ENCODE results near the gene SNCG. TPM values are rescaled to one million over a fixed set of nuclear protein-coding genes. Genes with fewer than 3 reads are reported as not detected.

Gene SNCG
- total RNA-seq, 1 experiment from 2014 or later = 61.1 TPM

DNA sequence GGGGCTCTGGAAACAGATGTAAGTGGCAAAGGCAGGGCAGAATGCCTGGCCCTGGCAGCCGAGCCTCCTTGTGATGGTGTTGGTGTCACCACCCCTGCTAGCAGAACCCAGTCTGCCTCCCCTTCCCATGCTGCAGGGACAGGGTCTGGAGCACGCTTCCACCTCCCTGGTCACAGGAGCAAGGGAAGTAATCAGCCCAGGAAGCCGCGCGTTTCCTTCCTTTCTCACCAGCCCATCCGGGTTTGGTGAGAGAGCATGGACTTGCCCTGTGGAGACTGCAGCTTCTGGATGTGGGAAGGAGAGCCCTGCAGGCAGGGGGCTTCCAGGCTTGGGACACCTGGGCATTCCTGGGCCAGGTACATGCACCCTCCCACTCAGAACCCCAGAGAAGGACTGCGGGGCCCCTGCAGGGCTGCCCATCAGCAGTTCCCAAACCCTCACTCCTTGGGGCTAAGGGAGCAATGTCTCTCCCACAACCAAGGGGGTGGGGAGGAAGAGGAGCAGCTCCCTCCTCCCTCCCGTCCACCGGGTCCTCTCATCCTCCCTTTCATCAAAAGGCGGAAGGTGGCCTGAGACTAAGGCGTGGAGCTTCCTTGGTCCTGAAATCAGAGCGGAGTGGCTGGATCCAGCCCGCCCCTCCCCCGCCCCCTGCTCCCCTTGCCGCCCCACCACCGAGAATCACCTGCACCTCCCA, 2.8 kb upstream of the SNCG start:
- H3K27me3 ChIP-seq (ENCODE audit: insufficient read depth, low read length) = no peaks in the 10 kb centered on the region
- H3K9me3 ChIP-seq (ENCODE audit: control insufficient read depth in 1 of 2, insufficient read depth in 1 of 2, low read depth in 1 of 2, low read length in 2 of 2) = peaks cover 0 to 4% of the 10 kb centered on the region in 2 experiments; a peak in 1 of 4 replicates
- no peak overlapping the region for H3K4me3 ChIP-seq (replicated peaks in 1 of 2; ENCODE audit: low read depth in 1 of 2, low read length in 2 of 2)
- ChIA-PET CTCF (interaction anchor here (1.9 kb wide), 1 partner anchor 11 kb away, joined by 7 read pairs; no protein-coding TSS in a partner anchor), POLR2A (interaction anchor here (5.7 kb wide), 1 partner anchor 13 kb away, joined by 58 read pairs; the partner anchor contains the start of gene ADIRF), RAD21 (ENCODE audit: low non-redundant PET in 1 of 2, low total read pairs in 2 of 2, uncharacterized antibody in 2 of 2, unreplicated experiment in 2 of 2) (no interaction called here)
- no peaks in the 10 kb centered on the region for H3K9me2 ChIP-seq (ENCODE audit: insufficient read depth)
- H3K79me2 ChIP-seq (ENCODE audit: insufficient read depth, low read length) = peaks cover 8% of the 10 kb centered on the region; the same call in 1 of the 2 replicates
- ATAC-seq (no peak), DNase-seq (ENCODE audit: low read depth, low spot score) (no peak)
- intact Hi-C loops (cut with micrococcal nuclease) = no loop called here
- H3K4me1 ChIP-seq (ENCODE audit: control insufficient read depth in 1 of 2, insufficient read depth in 2 of 2, low read length in 2 of 2) = peaks cover 37 to 63% of the 10 kb centered on the region in 2 experiments
- no TSS peak for BruUV-seq (replicated peaks)
- no peak overlapping the region for H3K9ac ChIP-seq (ENCODE audit: low read length)
- H2AFZ ChIP-seq (ENCODE audit: low read depth, low read length, poor library complexity, severe bottlenecking) = no peak overlapping the region
- H3K27ac ChIP-seq (ENCODE audit: low read depth, low read length) = no peak overlapping the region; the same call in 1 of the 2 replicates
- TF ChIP-seq, protein P1, sequence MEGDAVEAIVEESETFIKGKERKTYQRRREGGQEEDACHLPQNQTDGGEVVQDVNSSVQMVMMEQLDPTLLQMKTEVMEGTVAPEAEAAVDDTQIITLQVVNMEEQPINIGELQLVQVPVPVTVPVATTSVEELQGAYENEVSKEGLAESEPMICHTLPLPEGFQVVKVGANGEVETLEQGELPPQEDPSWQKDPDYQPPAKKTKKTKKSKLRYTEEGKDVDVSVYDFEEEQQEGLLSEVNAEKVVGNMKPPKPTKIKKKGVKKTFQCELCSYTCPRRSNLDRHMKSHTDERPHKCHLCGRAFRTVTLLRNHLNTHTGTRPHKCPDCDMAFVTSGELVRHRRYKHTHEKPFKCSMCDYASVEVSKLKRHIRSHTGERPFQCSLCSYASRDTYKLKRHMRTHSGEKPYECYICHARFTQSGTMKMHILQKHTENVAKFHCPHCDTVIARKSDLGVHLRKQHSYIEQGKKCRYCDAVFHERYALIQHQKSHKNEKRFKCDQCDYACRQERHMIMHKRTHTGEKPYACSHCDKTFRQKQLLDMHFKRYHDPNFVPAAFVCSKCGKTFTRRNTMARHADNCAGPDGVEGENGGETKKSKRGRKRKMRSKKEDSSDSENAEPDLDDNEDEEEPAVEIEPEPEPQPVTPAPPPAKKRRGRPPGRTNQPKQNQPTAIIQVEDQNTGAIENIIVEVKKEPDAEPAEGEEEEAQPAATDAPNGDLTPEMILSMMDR (IDR thresholded peaks at IDR 0.05 in 2 of 3, conservative IDR thresholded peaks at IDR 0.05 in 1 of 3; ENCODE audit: borderline replicate concordance in 1 of 3, insufficient read depth in 1 of 3, low read depth in 2 of 3, low read length in 2 of 3) = no peak
- no peak overlapping the region for H3K4me2 ChIP-seq (ENCODE audit: low read length)
- H4K20me1 ChIP-seq (ENCODE audit: insufficient read depth) = no peaks in the 10 kb centered on the region
- no peaks in the 10 kb centered on the region for H3K36me3 ChIP-seq (ENCODE audit: control insufficient read depth in 1 of 2, insufficient read depth in 2 of 2, low read length in 2 of 2)

DNA sequence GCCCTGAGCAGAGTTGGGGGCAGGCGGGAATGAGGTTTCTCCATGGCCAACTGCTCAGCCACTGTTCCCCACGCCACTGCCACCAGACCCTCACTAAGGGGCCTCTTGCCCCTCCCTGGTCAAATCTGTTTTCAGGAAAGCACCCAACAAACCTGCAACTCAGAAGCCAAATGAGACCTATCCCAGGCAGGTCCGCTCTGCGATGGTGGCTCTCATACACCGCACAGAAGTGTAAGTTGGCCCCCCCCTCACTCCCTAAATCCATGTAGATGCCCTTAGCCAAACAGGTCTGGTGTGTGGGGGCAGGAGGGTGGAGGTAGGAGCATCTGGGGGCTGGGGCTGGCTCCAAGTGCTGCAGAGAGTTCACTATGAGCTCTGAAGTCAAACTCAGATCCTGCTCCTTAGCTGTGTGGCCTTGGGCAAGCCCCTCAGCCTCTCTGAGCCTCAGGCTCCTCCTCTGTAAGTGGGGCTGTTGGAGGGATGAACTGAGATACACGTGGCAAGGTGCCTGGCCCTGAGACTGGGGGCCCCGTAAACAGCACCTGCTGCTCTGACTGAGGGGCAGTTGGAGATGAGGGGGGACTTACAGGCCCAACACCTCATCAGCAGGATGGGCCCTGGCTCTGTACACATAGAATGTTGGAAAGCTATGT, 2.1 kb upstream of the SNCG start:
- DNase-seq (ENCODE audit: low read depth, low spot score) (no peak), ATAC-seq (no peak)
- Histone ChIP-seq H3K4me2 (ENCODE audit: low read length) (no peak overlapping the region), H3K36me3 (ENCODE audit: control insufficient read depth in 1 of 2, insufficient read depth in 2 of 2, low read length in 2 of 2) (no peaks in the 10 kb centered on the region), H3K4me1 (ENCODE audit: control insufficient read depth in 1 of 2, insufficient read depth in 2 of 2, low read length in 2 of 2) (peaks cover 44 to 70% of the 10 kb centered on the region in 2 experiments), H4K20me1 (ENCODE audit: insufficient read depth) (no peaks in the 10 kb centered on the region), H3K9ac (ENCODE audit: low read length) (no peak overlapping the region), H3K79me2 (ENCODE audit: insufficient read depth, low read length) (peaks cover 8% of the 10 kb centered on the region; the same call in 1 of the 2 replicates), H3K4me3 (replicated peaks in 1 of 2; ENCODE audit: low read depth in 1 of 2, low read length in 2 of 2) (no peak overlapping the region), H3K27ac (ENCODE audit: low read depth, low read length) (no peak overlapping the region), H3K27me3 (ENCODE audit: insufficient read depth, low read length) (no peaks in the 10 kb centered on the region), H3K9me2 (ENCODE audit: insufficient read depth) (no peaks in the 10 kb centered on the region), H2AFZ (ENCODE audit: low read depth, low read length, poor library complexity, severe bottlenecking) (no peak overlapping the region), H3K9me3 (ENCODE audit: control insufficient read depth in 1 of 2, insufficient read depth in 1 of 2, low read depth in 1 of 2, low read length in 2 of 2) (peaks cover 0 to 4% of the 10 kb centered on the region in 2 experiments; a peak in 1 of 4 replicates)
- no TSS peak for BruUV-seq (replicated peaks)
- intact Hi-C loops (cut with micrococcal nuclease) = no loop called here
- ChIA-PET CTCF (interaction anchor here (1.9 kb wide), 1 partner anchor 10 kb away, joined by 7 read pairs; no protein-coding TSS in a partner anchor), RAD21 (ENCODE audit: low non-redundant PET in 1 of 2, low total read pairs in 2 of 2, uncharacterized antibody in 2 of 2, unreplicated experiment in 2 of 2) (no interaction called here), POLR2A (interaction anchor here (5.7 kb wide), 1 partner anchor 12 kb away, joined by 58 read pairs; the partner anchor contains the start of gene ADIRF)
- TF ChIP-seq CEBPB (IDR thresholded peaks at IDR 0.05; ENCODE audit: low read depth) (no peak), EZH2 (IDR thresholded peaks at IDR 0.05) (no peak), ZNF274 (IDR thresholded peaks at IDR 0.05; ENCODE audit: low read depth, low read length) (no peak), SP1 (IDR thresholded peaks at IDR 0.05; ENCODE audit: low read depth) (no peak), EZH2phosphoT487 (IDR thresholded peaks at IDR 0.05; ENCODE audit: borderline replicate concordance) (no peak)
- TF ChIP-seq, protein P2, sequence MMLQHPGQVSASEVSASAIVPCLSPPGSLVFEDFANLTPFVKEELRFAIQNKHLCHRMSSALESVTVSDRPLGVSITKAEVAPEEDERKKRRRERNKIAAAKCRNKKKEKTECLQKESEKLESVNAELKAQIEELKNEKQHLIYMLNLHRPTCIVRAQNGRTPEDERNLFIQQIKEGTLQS (IDR thresholded peaks at IDR 0.05) = no peak

Data from HCT116 (cell line).